HEK293 (cell line): ENCODE measurements around the gene LBH.

Experiments used
- CTCF ChIA-PET: fragments of 350-600 bp; formaldehyde crosslinking; extraction: SDS; loops from one replicate; lab custom pipeline; 2021; ENCODE audit warnings: antibody characterized with exemption; lab: Yijun Ruan, JAX
- POLR2A ChIA-PET: fragments of 300-600 bp; formaldehyde crosslinking; extraction: SDS; loops from one replicate; lab custom pipeline; 2020; ENCODE audit warnings: antibody characterized with exemption, inconsistent platforms; lab: Yijun Ruan, JAX
- H3K27ac ChIP-seq: fragments of 200-500 bp; sonication (Bioruptor generic); 2 replicates; pipeline ENCODE4 v1.5.1; 2014; ENCODE audit warnings: low read depth, low read length, control low read depth, inconsistent platforms; ENCODE audit errors: extremely low read depth
- H3K36me3 ChIP-seq, 2 experiments: fragments of 200-500 bp in 1 of 2; sonication (Bioruptor generic) in 1 of 2; 1 replicate in 1 of 2; 2 replicates in 1 of 2; pipeline ENCODE4 v1.5.1; 2014 to 2017; ENCODE audit warnings: inconsistent platforms in 2 of 2, low read length in 2 of 2; ENCODE audit not compliant: control insufficient read depth in 2 of 2, insufficient read depth in 1 of 2
- H3K4me1 ChIP-seq: fragments of 200-500 bp; sonication (Bioruptor generic); 2 replicates; pipeline ENCODE4 v1.5.1; 2014; ENCODE audit warnings: mild to moderate bottlenecking, low read length, inconsistent platforms; ENCODE audit not compliant: control insufficient read depth, insufficient read depth
- H3K4me3 ChIP-seq: 2 replicates; pipeline ENCODE4 v1.5.1; 2011; ENCODE audit warnings: low read depth, mild to moderate bottlenecking, control low read depth, low read length, moderate library complexity
- H3K9me3 ChIP-seq: fragments of 200-500 bp; sonication (Bioruptor generic); 2 replicates; pipeline ENCODE4 v1.5.1; 2014; ENCODE audit warnings: low read depth, low read length, inconsistent platforms; ENCODE audit not compliant: control insufficient read depth, insufficient read depth
- AEBP2 ChIP-seq: fragments of 450-650 bp; formaldehyde crosslinking; IDR thresholded peaks from 2 replicates; pipeline ENCODE4 v1.5.1; 2016; ENCODE audit warnings: missing biosample characterization, missing genetic modification characterization, borderline replicate concordance
- ATF2 ChIP-seq: fragments of 450-650 bp; formaldehyde crosslinking; IDR thresholded peaks from 2 replicates; pipeline ENCODE4 v1.5.1; 2016; ENCODE audit warnings: missing biosample characterization, missing genetic modification characterization, low read depth
- EGR2 ChIP-seq: fragments of 450-650 bp; formaldehyde crosslinking; IDR thresholded peaks from 2 replicates; pipeline ENCODE4 v1.5.1; 2016; ENCODE audit warnings: low read depth, missing biosample characterization, missing genetic modification characterization
- GLIS1 ChIP-seq: fragments of 450-650 bp; formaldehyde crosslinking; IDR thresholded peaks from 2 replicates; pipeline ENCODE4 v1.5.1; 2016; ENCODE audit warnings: missing biosample characterization, missing genetic modification characterization
- INSM2 ChIP-seq: fragments of 450-650 bp; formaldehyde crosslinking; IDR thresholded peaks from 2 replicates; pipeline ENCODE4 v1.5.1; 2016; ENCODE audit warnings: missing biosample characterization, missing genetic modification characterization
- KLF17 ChIP-seq: fragments of 450-650 bp; formaldehyde crosslinking; IDR thresholded peaks from 2 replicates; pipeline ENCODE4 v1.5.1; 2016; ENCODE audit warnings: missing biosample characterization, missing genetic modification characterization
- KLF8 ChIP-seq: fragments of 450-650 bp; formaldehyde crosslinking; IDR thresholded peaks from 2 replicates; pipeline ENCODE4 v1.5.1; 2016; ENCODE audit warnings: missing biosample characterization, missing genetic modification characterization
- MZF1 ChIP-seq: fragments of 450-650 bp; formaldehyde crosslinking; IDR thresholded peaks from 2 replicates; pipeline ENCODE4 v1.5.1; 2017; ENCODE audit warnings: missing biosample characterization, missing genetic modification characterization, borderline replicate concordance
- SCRT2 ChIP-seq: fragments of 450-650 bp; formaldehyde crosslinking; IDR thresholded peaks from 2 replicates; pipeline ENCODE4 v1.5.1; 2016; ENCODE audit warnings: missing biosample characterization, missing genetic modification characterization
- SP7 ChIP-seq: fragments of 450-650 bp; formaldehyde crosslinking; IDR thresholded peaks from 2 replicates; pipeline ENCODE4 v1.5.1; 2016; ENCODE audit warnings: missing biosample characterization, missing genetic modification characterization
- ZBTB21 ChIP-seq: fragments of 450-650 bp; formaldehyde crosslinking; IDR thresholded peaks from 2 replicates; pipeline ENCODE4 v1.5.1; 2017; ENCODE audit warnings: missing biosample characterization, missing genetic modification characterization
- ZFHX2 ChIP-seq: fragments of 450-650 bp; formaldehyde crosslinking; conservative IDR thresholded peaks from 2 replicates; pipeline ENCODE4 v1.5.1; 2016; ENCODE audit warnings: missing biosample characterization, missing genetic modification characterization
- ZFP3 ChIP-seq: fragments of 450-650 bp; formaldehyde crosslinking; IDR thresholded peaks from 2 replicates; pipeline ENCODE4 v1.5.1; 2016; ENCODE audit warnings: low read depth, missing biosample characterization, missing genetic modification characterization
- ZNF10 ChIP-seq: fragments of 450-650 bp; formaldehyde crosslinking; IDR thresholded peaks from 2 replicates; pipeline ENCODE4 v1.5.1; 2017; ENCODE audit warnings: missing biosample characterization, missing genetic modification characterization
- ZNF121 ChIP-seq: fragments of 450-650 bp; formaldehyde crosslinking; IDR thresholded peaks from 2 replicates; pipeline ENCODE4 v1.5.1; 2016; ENCODE audit warnings: missing biosample characterization, missing genetic modification characterization
- ZNF266 ChIP-seq: fragments of 450-650 bp; formaldehyde crosslinking; IDR thresholded peaks from 2 replicates; pipeline ENCODE4 v1.5.1; 2016; ENCODE audit warnings: missing biosample characterization, missing genetic modification characterization, low read depth
- ZNF324 ChIP-seq: fragments of 450-650 bp; formaldehyde crosslinking; IDR thresholded peaks from 2 replicates; pipeline ENCODE4 v1.5.1; 2016; ENCODE audit warnings: missing biosample characterization, missing genetic modification characterization
- ZNF391 ChIP-seq: fragments of 450-650 bp; formaldehyde crosslinking; IDR thresholded peaks from 2 replicates; pipeline ENCODE4 v1.5.1; 2016; ENCODE audit warnings: low read depth, missing biosample characterization, missing genetic modification characterization, borderline replicate concordance
- ZNF398 ChIP-seq: fragments of 450-650 bp; formaldehyde crosslinking; IDR thresholded peaks from 2 replicates; pipeline ENCODE4 v1.5.1; 2017; ENCODE audit warnings: missing biosample characterization, missing genetic modification characterization
- ZNF404 ChIP-seq: fragments of 450-650 bp; formaldehyde crosslinking; IDR thresholded peaks from 2 replicates; pipeline ENCODE4 v1.5.1; 2017; ENCODE audit warnings: missing biosample characterization, missing genetic modification characterization
- ZNF416 ChIP-seq: fragments of 450-650 bp; formaldehyde crosslinking; IDR thresholded peaks from 2 replicates; pipeline ENCODE4 v1.5.1; 2016; ENCODE audit warnings: missing biosample characterization, missing genetic modification characterization
- ZNF530 ChIP-seq: fragments of 450-650 bp; formaldehyde crosslinking; IDR thresholded peaks from 2 replicates; pipeline ENCODE4 v1.5.1; 2016; ENCODE audit warnings: low read depth, missing biosample characterization, missing genetic modification characterization
- ZNF600 ChIP-seq: fragments of 450-650 bp; formaldehyde crosslinking; IDR thresholded peaks from 2 replicates; pipeline ENCODE4 v1.5.1; 2016; ENCODE audit warnings: missing biosample characterization, missing genetic modification characterization
- ZNF626 ChIP-seq: fragments of 450-650 bp; sonication (Bioruptor Pico); formaldehyde crosslinking; IDR thresholded peaks from 2 replicates; pipeline ENCODE4 v1.5.1; 2018; ENCODE audit warnings: missing biosample characterization, missing genetic modification characterization, inconsistent platforms
- ZNF76 ChIP-seq: fragments of 450-650 bp; formaldehyde crosslinking; IDR thresholded peaks from 2 replicates; pipeline ENCODE4; 2016; ENCODE audit warnings: low read depth, missing biosample characterization, missing genetic modification characterization, borderline replicate concordance
- ZNF792 ChIP-seq: fragments of 450-650 bp; formaldehyde crosslinking; IDR thresholded peaks from 2 replicates; pipeline ENCODE4 v1.5.1; 2016; ENCODE audit warnings: missing biosample characterization, missing genetic modification characterization

The LBH gene

GRCh38 chr2:30293303-30293921, 62.1 kb downstream of the LBH start:
- POLR2A ChIA-PET = interaction anchor here (0.6 to 1.6 kb wide), 3 partner anchors 47 to 62 kb away, joined by 3 to 4 read pairs (median 4); no protein-coding TSS in a partner anchor
- CTCF ChIA-PET = interaction anchor here (0.5 to 1.0 kb wide), 4 partner anchors 17 to 229 kb away, joined by 3 to 4 read pairs (median 4); no protein-coding TSS in a partner anchor
- no peaks in the 10 kb centered on the region for H3K36me3 ChIP-seq
- no peaks in the 10 kb centered on the region for H3K4me1 ChIP-seq
- no peak overlapping the region for H3K27ac ChIP-seq
- no peaks in the 10 kb centered on the region for H3K9me3 ChIP-seq
- H3K4me3 ChIP-seq = no peak overlapping the region
- TF ChIP-seq ZNF398 (tag by site-specific recombination) (peak; percentile 50), SCRT2 (peak; percentile 41), MZF1 (tag by site-specific recombination) (no peak), ZNF792 (no peak), ZNF416 (tag by site-specific recombination) (no peak), ZFP3 (tag by site-specific recombination) (no peak), EGR2 (tag by site-specific recombination) (peak; percentile 52), ZNF10 (tag by site-specific recombination) (peak; percentile 65), ZNF404 (tag by site-specific recombination) (no peak), ZFHX2 (tag by site-specific recombination) (peak; percentile 63)
- TF ChIP-seq, all 188 proteins: peak for 5

- H3K9me3 ChIP-seq = no peaks in the 10 kb centered on the region
- H3K4me3 ChIP-seq = no peak overlapping the region
- H3K36me3 ChIP-seq = no peaks in the 10 kb centered on the region
- POLR2A ChIA-PET = interaction anchor here (1.6 kb wide), 1 partner anchor 62 kb away, joined by 3 read pairs; no protein-coding TSS in a partner anchor
- no peaks in the 10 kb centered on the region for H3K4me1 ChIP-seq
- H3K27ac ChIP-seq = no peak overlapping the region
- CTCF ChIA-PET = interaction anchor here (0.6 to 1.0 kb wide), 2 partner anchors 17 to 88 kb away, joined by 3 to 4 read pairs; no protein-coding TSS in a partner anchor
- no peak for TF ChIP-seq KLF8 (tag by site-specific recombination)
- TF ChIP-seq AEBP2 (tag by site-specific recombination) = no peak
- no peak for TF ChIP-seq ZNF121 (tag by site-specific recombination)
- TF ChIP-seq ZBTB21 = no peak
- TF ChIP-seq ZNF266 (tag by site-specific recombination) = no peak
- no peak for TF ChIP-seq GLIS1 (tag by site-specific recombination)
- TF ChIP-seq SCRT2 = no peak
- TF ChIP-seq INSM2 = no peak
- no peak for TF ChIP-seq ZNF600 (tag by site-specific recombination)
- no peak for TF ChIP-seq ZNF76 (tag by site-specific recombination)
- TF ChIP-seq ZNF626 (tag by site-specific recombination) = no peak
- TF ChIP-seq ATF2 = no peak
- no peak for TF ChIP-seq SP7
- TF ChIP-seq ZFHX2 (tag by site-specific recombination) = no peak
- no peak for TF ChIP-seq ZNF324 (tag by site-specific recombination)
- no peak for TF ChIP-seq KLF17 (tag by site-specific recombination)
- TF ChIP-seq ZNF530 = no peak
- no peak for TF ChIP-seq ZNF391 (tag by site-specific recombination)
- TF ChIP-seq, all 188 proteins: peak for 0
Measured at GRCh38 chr2:30294133-30294532, 62.8 kb downstream of the LBH start.
